Activated CD8-positive, alpha-beta memory T cell treated with anti-CD3 and anti-CD28 coated beads for 4 hours (primary cell): Measurements from ENCODE around the gene THSD8.
A peak's percentile ranks its signal among the peaks of the same experiment; 100 is the strongest.
"Not testable (repeated sequence)": the region's sequence is repeated elsewhere in the genome, so short reads cannot be mapped to it uniquely, and the experiment has no call there.

Source experiments
- DNase-seq, 2 donors: peaks; one replicate each; pipeline ENCODE4 v3.0.0-alpha.2; 2020; ENCODE audit warnings: low read depth in 2 of 2

The THSD8 gene

DNA sequence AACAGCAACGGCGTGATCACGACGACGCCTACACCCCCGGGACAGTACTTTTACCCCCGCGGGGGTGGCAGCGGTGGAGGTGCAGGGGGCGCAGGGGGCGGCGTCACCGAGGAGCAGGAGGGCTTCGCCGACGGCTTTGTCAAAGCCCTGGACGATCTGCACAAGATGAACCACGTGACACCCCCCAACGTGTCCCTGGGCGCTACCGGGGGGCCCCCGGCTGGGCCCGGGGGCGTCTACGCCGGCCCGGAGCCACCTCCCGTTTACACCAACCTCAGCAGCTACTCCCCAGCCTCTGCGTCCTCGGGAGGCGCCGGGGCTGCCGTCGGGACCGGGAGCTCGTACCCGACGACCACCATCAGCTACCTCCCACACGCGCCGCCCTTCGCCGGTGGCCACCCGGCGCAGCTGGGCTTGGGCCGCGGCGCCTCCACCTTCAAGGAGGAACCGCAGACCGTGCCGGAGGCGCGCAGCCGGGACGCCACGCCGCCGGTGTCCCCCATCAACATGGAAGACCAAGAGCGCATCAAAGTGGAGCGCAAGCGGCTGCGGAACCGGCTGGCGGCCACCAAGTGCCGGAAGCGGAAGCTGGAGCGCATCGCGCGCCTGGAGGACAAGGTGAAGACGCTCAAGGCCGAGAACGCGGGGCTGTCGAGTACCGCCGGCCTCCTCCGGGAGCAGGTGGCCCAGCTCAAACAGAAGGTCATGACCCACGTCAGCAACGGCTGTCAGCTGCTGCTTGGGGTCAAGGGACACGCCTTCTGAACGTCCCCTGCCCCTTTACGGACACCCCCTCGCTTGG is 9.6 kb upstream of the THSD8 start:
- DNase-seq, result peak; percentile 66 to 74

DNA sequence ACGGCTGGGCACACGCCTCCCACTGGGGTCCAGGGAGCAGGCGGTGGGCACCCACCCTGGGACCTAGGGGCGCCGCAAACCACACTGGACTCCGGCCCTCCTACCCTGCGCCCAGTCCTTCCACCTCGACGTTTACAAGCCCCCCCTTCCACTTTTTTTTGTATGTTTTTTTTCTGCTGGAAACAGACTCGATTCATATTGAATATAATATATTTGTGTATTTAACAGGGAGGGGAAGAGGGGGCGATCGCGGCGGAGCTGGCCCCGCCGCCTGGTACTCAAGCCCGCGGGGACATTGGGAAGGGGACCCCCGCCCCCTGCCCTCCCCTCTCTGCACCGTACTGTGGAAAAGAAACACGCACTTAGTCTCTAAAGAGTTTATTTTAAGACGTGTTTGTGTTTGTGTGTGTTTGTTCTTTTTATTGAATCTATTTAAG is 9.0 kb upstream of the THSD8 start:
- no peak for DNase-seq

DNA sequence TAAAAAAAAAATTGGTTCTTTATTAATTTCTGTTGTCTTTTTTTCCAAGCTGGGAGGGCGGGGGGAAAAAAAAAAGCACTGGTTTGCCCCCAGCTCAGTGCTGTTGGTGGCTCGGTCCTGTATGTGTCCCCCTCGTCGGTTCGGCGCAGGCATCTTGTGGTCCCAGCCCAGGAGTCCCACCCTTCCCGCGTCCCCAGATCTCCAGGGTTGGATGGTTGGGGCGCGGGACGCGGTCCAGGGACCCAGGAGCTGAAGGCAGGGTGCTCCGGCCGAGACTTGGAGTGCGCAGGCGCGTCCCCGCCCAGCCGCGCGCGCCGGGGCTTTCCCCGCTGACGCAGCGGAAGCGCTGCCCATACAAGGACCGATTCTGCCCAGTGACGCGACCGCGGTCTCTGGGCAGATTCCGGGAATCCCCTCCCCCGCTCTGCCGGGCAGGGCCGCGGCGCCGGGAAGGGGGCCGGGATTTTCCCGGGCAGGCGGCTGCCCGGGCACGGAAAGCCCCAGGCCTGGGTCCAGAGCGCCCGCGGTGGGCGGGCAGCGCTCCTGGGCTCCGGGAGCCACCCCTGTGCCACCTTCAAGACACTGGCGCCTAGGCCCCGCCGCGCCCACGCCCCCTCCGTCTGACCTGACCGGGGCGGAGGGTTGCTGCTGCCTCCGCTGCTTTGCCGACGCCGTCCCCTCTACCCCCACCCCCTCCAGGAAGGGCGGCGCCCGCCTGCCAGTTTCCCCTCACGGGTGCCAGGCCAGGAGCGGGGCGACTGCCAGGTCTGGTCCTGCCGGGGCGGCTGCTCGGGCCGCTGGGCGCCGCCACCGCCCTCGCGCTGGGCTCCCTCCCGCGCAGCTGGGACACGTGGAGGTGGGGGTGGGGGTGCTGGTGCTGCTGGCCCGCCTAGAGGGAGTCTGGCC is 8.3 kb upstream of the THSD8 start:
- DNase-seq, result peak; percentile 89

DNA sequence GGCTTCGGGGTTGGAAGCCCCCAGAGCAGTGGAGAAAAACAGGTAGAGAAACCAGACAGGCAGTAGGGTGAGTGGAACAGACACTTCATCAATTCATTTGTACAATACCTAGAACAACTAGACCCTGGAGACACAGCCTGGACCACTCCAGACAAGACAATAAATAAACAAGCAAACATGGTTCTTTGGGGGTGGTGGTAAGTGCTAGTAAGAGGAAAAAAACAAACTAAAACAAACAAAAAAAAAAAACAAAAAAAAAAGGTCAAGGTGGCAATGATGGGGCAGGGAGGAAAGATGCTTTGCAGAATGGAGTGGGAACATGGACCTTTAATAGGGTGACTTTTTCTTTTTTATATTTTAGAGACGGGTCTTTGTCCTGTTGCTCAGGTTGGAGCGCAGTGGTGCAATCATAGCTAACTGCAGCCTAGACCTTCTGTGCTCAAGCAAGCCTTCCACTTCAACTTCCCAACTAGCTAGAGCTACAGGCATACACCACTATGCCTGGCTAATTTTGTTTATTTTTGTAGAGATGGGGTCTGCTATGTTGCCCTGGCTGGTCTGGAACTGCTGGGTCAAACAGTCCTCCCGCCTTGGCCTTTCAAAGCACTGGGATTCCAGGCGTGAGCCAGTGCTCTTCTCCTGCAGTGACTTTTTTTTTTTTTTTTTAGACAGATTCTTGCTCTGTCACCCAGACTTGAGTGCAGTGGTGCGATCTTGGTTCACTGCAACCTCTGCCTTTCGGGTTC is 7.5 kb upstream of the THSD8 start:
- DNase-seq, result no peak

DNA sequence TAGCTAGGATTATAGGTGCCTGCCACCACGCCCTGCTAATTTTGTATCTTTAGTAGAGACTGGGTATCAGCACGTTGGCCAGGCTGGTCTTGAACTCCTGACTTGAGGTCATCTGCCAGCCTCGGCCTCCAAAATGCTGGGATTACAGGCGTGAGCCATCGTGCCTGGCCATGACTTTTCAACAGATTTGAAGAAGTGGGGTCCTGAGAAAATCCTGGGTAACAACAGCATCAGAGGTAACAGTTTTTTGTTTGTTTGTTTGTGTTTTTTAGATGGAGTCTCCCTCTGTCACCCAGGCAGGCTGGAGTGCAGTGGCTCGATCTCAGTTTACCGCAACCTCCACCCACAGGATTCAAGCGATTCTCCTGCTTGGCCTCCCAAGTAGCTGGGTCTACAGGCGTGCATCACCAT is 6.9 kb upstream of the THSD8 start:
- no peak for DNase-seq

DNA sequence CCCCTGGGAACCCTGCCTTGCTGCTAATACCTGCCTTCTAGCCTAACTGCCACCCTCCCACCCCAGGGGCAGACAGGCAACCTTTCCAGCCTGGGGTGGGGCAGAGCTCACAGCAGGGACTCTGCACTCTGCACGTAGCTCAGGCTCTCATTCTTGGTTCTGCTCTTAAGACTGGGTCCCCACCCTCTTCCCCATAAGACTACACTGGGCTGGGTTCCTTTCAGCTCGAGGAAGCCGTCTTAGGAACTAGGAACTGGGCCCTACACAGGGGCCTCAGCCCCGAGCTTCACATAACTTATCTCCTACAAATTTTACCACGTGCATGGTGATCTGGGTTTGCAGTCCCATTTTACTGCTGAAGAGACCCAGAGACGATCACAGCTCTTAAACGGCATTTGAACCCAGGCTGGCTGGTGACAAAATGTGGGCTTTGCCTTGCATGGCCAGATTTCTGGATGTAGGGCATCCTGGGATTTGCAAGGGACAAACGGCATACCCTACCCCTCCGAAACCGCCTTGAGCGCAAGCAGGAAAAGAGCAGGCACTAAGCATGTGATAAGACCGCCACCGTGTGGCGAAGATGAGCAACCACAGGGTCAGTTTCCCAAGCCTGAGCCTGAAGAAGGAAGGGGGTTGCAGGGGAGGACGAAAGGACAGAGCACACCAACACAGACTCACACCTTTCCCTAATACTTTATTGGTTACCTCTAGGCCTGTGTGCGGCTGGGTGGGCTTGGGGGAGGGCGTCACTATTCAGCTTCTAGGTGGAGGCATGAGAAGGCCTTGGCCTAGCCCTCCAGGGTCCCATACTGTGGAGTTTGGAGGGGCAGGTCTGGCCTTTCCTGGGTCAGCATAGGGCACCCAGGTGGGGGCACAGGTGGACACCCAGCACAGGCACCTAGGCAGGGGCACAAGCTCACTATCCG is 5.5 kb upstream of the THSD8 start:
- DNase-seq, result no peak

DNA sequence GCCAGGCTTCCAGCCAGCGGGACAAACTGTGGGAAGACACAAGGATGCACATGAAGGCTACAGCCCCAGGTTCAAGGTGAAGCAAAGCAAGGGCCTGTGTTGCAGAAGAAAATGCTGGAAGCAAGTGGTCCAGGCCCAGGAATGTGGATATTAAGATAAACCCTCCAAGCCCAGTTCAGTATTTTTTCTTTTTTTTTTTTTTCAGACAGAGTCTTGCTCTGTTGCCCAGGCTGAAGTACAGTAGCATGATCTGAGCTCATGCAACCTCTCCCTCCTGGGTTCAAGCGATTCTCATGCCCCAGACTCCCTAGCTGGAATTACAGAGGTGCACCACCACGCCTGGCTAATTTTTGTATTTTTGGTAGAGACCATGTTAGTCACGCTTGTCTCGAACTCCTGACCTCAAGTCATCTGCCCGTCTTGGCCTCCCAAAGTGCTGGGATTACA is 4.7 kb upstream of the THSD8 start:
- no peak for DNase-seq

DNA sequence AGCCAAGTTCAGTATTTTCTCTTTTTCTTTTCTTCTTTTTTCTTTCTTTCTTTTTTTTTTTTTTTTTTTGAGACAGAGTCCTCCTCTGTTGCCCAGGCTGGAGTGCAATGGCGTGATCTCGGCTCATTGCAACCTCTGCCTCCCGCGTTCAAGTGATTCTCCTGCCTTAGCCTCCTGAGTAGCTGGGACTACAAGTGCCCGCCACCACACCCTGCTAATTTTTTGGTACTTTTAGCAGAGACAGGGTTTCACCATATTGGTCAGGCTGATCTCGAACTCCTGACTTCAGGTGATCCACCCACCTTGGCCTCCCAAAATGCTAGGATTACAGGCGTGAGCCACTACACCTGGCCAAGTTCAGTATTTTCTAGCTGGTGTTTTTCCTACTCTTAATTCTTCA is 4.3 kb upstream of the THSD8 start:
- DNase-seq, result not testable (repeated sequence)

DNA sequence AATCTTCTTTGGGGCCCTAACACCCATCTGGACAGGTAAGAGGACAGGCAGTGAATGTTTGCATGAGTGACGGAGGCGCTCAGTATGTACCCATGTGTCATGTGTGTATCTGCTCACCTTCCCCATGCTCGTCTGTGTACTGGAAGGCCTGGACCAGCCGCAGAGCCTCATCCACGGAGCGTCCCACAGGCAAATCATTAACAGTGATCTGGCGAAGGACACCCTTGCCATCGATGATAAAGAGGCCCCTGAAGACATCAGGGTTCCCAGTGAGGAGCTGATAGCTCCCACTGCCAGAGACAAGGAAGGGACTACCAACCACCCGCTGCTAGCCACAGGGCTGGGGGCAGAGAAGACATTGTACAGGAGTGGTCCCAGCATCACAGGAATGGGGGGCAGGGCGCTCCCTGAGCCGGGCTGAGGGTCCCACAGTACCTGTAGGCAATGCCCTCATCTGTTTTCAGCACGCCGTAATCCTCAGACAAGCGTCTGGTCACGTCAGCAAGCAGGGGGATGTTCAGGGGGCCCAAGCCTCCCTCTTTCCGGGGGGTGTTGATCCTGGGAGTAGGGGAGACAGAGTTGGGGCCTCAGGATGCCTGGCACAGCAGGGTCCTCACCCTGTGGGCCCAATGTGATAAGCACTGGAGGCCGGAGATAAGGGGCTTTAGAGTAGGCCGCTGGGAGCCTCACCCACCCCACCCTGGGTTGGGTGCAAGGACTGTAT is 2.0 kb upstream of the THSD8 start:
- DNase-seq, result no peak

DNA sequence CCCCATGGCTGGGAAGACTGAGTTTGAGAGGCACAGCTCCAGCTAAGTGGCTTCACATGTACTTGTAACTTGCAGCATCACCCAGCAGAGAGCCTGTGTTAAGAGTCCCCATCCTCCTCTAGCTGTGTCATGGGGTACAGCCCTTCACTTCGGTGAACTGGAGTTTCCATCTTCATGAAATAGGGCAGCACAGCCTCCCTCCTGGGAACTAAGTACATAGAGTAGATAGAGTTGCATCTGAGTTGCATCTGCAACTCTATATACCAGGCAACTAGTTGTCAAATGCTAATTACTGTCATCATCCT is 1.5 kb upstream of the THSD8 start:
- no peak for DNase-seq

DNA sequence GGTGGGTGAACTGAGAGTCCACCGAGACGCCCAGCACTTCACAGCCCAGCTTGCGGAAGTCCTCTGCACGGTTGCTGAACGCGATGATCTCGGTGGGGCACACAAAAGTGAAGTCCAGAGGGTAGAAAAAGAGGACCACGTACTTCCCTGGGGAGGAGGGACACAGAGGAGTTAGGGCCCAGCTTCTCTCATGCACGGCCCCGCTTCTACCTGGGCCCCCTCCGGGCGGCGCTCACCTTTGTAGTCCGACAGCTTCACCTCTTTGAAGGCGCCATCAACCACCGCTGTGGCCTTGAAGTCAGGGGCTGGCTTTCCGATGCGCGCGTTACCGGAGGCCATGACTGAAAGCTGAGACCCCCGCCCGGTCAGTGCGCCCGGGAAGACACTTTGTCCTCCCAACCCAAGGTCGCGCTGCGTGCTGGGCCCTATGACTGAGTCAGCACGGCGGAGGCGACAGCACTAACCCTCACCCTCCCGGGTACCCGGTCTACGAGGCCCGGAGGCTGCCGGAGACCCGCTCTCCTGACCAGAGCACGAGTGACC is 875 bp upstream of the THSD8 start:
- DNase-seq, result no peak

DNA sequence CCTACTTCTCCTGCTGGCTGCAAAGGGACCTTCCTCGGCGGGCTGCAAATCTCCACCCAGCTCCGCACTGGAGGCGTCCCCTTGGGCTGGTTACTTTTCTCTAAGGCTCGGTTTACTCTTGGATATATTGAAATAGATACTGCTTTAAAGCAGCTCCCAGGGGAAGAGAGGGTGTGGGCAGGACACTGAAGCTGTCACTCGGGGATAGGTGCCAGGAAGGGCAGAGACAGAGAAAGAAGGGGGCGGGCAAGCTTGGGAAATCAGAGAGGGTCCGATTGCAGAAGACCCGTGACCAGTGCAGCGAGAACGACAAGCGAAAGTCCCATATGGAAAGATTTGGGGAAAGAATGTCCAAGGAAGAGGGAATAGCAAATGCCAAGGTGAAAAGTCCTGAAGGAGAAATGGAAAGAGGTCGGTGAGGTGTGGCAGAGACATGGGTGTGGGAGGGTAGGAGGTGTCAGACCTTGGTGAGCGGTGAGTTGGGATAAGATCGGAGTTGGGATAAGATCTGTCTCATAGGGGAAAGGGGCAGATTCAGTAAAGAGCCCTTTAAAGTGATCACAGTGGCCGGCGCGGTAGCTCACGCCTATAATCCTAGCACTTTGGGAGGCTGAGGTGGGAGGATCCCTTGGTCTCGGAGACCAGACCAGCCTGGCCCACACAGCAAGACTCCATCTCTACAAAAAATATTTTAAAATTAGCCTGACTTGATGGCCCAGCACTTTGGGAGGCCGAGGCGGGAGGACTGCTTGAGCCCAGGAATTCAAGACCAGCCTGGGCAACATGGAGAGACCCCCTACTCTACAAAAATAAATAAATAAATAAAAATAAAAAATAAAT is 618 bp downstream of the THSD8 start:
- DNase-seq, result no peak

DNA sequence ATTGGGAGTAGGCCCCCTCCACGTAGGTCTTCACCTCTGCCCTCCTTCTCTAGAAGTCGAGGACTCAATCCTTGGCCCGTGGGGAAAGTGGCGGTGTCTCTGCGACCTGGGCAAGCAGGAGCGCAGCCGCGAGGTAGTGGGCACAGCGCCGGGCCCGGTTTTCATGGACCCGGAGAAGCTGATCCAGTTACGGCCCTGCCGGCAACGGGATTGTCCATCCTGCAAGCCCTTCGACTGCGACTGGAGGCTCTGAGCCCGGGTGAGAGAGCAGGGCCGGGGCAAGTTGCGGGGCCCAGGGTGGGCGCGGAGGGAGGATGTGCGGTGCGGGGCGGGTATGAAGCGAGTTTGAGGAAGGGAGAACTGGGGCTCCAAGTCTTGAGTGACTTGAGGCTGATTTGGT is 2.2 kb downstream of the THSD8 start:
- no peak for DNase-seq

DNA sequence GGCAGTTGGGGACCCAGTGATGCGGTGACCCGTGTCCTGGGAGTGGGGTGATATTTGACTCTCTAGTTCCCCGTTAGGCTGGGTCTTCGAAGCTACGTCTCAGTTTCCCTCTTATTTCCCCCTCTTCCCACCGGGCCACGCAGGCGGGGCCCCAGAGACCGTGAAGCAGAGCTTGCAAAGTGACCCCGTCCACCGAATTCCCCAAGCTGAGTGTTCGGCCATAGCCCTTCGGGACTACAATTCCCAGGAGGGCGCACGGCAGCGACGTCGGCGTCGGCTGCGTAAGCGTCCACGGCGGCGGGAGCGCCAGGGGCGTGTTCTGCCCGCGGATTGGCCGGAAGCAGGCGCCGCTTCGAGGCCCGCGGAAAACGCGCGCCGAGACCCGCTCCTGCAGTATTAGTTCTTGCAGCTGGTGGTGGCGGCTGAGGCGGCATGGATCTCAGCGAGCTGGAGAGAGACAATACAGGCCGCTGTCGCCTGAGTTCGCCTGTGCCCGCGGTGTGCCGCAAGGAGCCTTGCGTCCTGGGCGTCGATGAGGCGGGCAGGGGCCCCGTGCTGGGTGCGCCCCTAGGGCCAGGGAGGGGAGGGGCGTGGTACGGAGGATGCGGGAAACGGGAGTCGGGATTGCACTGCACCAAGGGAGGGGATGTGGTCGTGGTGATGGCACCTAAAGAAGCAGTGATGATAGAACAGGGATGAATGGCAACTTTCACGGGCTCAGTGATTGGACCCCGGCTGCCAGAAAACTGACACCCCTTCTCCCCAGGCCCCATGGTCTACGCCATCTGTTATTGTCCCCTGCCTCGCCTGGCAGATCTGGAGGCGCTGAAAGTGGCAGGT is 4.6 kb downstream of the THSD8 start, which contains the start of gene RNASEH2A:
RNASEH2A (plus strand) TSS at position 343 of the 840 bp plus-strand sequence; CDS start at position 433, 90 bp downstream.
- peak in 1 of 2 donors; percentile 76 for DNase-seq

DNA sequence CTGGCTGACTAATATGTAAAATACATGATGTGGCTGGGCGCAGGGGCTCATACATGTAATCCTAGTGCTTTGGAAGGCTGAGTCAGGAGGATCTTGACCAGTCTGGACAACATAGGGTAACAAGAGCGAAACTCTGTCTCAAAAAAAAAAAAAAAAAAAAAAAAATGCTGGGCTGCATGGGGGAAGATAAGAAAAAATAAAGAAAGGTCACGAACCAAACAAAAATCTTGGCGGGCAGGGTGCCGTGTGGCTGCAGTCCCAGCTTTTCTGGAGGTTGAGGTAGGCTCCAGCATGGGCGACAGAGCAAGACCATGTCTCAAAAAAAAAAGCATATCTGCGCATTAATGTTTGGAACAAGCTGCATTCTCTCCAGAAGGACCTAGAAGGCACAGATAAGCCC is 13.2 kb downstream of the THSD8 start:
- DNase-seq, result no peak

DNA sequence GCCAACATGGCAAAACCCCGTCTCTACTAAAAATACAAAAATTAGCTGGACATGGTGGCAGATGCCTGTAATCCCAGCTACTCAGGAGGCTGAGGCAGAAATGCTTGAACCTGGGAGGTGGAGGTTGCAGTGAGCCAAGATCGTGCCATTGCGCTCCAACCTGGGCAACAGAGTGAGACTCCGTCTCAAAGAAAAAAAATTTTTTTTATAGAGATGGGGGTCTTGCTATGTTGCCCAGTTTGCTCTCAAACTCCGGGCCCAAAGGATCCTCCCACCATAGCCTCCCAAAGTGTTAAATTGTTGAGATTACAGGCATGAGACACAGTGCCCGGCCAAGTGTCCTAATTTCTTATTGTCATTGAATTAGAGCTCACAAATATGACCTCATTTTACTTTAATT is 15.3 kb downstream of the THSD8 start:
- DNase-seq, result not testable (repeated sequence)

DNA sequence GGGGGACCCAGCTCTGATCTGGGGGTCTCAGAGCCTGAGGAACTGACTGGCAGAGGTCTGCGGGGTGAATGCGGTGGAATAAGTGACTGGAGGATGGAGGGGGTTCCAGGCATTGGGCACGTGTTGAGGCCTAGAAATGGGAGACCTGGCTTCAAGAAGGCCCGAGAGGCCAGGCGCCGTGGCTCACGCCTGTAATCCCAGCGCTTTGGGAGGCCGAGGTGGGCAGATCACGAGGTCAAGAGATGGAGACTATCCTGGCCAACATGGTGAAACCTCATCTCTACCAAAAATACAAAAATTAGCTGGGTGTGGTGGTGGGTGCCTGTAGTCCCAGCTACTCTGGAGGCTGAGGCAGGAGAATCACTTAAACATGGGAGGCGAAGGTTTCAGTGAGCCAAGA is 15.9 kb downstream of the THSD8 start:
- DNase-seq, result not testable (repeated sequence)

DNA sequence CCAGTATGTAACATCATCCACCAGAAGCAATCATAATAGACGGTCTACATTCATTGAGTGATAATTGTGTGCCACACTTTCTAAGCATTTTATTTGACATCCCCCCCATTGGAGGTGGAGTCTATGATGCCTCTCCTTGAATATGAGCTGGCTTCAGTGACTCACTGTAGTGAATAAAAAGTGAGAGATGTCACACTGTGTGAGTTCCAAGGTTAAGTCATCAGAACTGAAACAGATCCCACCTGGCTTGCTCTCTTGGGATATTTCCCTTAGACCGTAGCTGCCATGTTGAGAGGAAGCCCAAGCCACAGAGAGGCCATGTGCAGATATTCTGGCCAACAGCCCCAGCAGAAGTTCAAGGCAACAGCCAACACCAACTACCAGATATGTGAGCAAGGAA is 19.9 kb downstream of the THSD8 start:
- DNase-seq, result no peak
